ENCODE measurements around the gene HAAO. TPM values are rescaled to one million over a fixed set of nuclear protein-coding genes. Genes with fewer than 3 reads are reported as not detected.

The HAAO gene
- total and polyA plus RNA-seq, 2 of the 8 experiments (the other 6 are each of a cell fraction or from before 2014, with no cell fraction given): 2.5 to 7.0 TPM

DNA sequence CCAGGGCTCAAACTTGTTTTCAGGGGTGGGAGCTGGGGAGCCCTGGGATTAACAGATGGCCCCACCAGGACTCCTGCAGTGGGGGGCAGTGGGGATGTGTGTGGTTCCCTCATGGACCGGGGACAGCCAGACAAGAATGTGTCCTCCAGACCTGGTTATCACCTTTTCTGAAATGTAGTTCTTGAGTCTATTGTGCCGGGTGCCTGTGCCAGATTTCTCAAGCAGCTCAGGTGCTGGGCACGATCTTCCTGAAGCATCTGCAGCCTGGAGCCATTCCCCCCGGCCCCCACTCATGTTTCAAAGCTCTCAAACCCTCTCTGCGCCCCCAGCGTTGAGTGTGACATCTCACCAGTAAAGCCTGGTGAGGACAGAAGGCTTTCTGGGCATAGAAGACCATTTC, 48.4 kb upstream of the HAAO start (continued):
- TF ChIP-seq, protein P1, sequence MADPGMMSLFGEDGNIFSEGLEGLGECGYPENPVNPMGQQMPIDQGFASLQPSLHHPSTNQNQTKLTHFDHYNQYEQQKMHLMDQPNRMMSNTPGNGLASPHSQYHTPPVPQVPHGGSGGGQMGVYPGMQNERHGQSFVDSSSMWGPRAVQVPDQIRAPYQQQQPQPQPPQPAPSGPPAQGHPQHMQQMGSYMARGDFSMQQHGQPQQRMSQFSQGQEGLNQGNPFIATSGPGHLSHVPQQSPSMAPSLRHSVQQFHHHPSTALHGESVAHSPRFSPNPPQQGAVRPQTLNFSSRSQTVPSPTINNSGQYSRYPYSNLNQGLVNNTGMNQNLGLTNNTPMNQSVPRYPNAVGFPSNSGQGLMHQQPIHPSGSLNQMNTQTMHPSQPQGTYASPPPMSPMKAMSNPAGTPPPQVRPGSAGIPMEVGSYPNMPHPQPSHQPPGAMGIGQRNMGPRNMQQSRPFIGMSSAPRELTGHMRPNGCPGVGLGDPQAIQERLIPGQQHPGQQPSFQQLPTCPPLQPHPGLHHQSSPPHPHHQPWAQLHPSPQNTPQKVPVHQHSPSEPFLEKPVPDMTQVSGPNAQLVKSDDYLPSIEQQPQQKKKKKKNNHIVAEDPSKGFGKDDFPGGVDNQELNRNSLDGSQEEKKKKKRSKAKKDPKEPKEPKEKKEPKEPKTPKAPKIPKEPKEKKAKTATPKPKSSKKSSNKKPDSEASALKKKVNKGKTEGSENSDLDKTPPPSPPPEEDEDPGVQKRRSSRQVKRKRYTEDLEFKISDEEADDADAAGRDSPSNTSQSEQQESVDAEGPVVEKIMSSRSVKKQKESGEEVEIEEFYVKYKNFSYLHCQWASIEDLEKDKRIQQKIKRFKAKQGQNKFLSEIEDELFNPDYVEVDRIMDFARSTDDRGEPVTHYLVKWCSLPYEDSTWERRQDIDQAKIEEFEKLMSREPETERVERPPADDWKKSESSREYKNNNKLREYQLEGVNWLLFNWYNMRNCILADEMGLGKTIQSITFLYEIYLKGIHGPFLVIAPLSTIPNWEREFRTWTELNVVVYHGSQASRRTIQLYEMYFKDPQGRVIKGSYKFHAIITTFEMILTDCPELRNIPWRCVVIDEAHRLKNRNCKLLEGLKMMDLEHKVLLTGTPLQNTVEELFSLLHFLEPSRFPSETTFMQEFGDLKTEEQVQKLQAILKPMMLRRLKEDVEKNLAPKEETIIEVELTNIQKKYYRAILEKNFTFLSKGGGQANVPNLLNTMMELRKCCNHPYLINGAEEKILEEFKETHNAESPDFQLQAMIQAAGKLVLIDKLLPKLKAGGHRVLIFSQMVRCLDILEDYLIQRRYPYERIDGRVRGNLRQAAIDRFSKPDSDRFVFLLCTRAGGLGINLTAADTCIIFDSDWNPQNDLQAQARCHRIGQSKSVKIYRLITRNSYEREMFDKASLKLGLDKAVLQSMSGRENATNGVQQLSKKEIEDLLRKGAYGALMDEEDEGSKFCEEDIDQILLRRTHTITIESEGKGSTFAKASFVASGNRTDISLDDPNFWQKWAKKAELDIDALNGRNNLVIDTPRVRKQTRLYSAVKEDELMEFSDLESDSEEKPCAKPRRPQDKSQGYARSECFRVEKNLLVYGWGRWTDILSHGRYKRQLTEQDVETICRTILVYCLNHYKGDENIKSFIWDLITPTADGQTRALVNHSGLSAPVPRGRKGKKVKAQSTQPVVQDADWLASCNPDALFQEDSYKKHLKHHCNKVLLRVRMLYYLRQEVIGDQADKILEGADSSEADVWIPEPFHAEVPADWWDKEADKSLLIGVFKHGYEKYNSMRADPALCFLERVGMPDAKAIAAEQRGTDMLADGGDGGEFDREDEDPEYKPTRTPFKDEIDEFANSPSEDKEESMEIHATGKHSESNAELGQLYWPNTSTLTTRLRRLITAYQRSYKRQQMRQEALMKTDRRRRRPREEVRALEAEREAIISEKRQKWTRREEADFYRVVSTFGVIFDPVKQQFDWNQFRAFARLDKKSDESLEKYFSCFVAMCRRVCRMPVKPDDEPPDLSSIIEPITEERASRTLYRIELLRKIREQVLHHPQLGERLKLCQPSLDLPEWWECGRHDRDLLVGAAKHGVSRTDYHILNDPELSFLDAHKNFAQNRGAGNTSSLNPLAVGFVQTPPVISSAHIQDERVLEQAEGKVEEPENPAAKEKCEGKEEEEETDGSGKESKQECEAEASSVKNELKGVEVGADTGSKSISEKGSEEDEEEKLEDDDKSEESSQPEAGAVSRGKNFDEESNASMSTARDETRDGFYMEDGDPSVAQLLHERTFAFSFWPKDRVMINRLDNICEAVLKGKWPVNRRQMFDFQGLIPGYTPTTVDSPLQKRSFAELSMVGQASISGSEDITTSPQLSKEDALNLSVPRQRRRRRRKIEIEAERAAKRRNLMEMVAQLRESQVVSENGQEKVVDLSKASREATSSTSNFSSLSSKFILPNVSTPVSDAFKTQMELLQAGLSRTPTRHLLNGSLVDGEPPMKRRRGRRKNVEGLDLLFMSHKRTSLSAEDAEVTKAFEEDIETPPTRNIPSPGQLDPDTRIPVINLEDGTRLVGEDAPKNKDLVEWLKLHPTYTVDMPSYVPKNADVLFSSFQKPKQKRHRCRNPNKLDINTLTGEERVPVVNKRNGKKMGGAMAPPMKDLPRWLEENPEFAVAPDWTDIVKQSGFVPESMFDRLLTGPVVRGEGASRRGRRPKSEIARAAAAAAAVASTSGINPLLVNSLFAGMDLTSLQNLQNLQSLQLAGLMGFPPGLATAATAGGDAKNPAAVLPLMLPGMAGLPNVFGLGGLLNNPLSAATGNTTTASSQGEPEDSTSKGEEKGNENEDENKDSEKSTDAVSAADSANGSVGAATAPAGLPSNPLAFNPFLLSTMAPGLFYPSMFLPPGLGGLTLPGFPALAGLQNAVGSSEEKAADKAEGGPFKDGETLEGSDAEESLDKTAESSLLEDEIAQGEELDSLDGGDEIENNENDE (IDR thresholded peaks at IDR 0.05; ENCODE audit: insufficient replicate concordance, low read length): no peak
- TF ChIP-seq KDM1A (IDR thresholded peaks at IDR 0.05; ENCODE audit: borderline replicate concordance, low read length): no peak
- TF ChIP-seq, protein P2, sequence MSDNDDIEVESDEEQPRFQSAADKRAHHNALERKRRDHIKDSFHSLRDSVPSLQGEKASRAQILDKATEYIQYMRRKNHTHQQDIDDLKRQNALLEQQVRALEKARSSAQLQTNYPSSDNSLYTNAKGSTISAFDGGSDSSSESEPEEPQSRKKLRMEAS (IDR thresholded peaks at IDR 0.05): no peak
- no peak for TF ChIP-seq GABPA (IDR thresholded peaks at IDR 0.05; ENCODE audit: borderline replicate concordance, insufficient read depth, low read length)
- TF ChIP-seq FOSL1 (IDR thresholded peaks at IDR 0.05; ENCODE audit: insufficient read depth, low read depth, low read length): no peak
- no peak for TF ChIP-seq NANOG (IDR thresholded peaks at IDR 0.05; ENCODE audit: insufficient read depth, low read depth, low read length, poor library complexity, severe bottlenecking)
- TF ChIP-seq SIN3A (conservative IDR thresholded peaks at IDR 0.05 in 1 of 2, IDR thresholded peaks at IDR 0.05 in 1 of 2; ENCODE audit: low read depth in 1 of 2, low read length in 2 of 2): no peak
- no peak for TF ChIP-seq EP300 (IDR thresholded peaks at IDR 0.05; ENCODE audit: borderline replicate concordance in 1 of 2, low read depth in 2 of 2, low read length in 2 of 2)
- TF ChIP-seq SP4 (IDR thresholded peaks at IDR 0.05; ENCODE audit: low read length): no peak
- TF ChIP-seq CHD2 (IDR thresholded peaks at IDR 0.05; ENCODE audit: low read length): no peak

Measured in H1 (cell line).